Epithelial cell of proximal tubule (primary cell): ENCODE data around the gene NPM1. TPM values are rescaled to one million over a fixed set of nuclear protein-coding genes. Genes with fewer than 3 reads are reported as not detected.
"Not testable (repeated sequence)": the region's sequence is repeated elsewhere in the genome, so short reads cannot be mapped to it uniquely, and the experiment has no call there.

Experiments used
- DNase-seq: peaks from one replicate; pipeline ENCODE4 v3.0.0-alpha.2; 2011; ENCODE audit warnings: low read depth
- H3K4me3 ChIP-seq: 2 replicates; pipeline ENCODE4 v1.5.1; 2011; ENCODE audit warnings: low read depth, mild to moderate bottlenecking, low read length
- total RNA-seq: library from RNA; depleted of rRNA; stranded (reverse); fragments of >200 nt; gene quantifications from 2 replicates; pipeline ENCODE4 v1.2.3, GENCODE V29; 2015
- TF ChIP-seq, protein P1 (sequence below): conservative IDR thresholded peaks from 2 replicates; pipeline ENCODE4 v1.5.1; 2012; ENCODE audit warnings: low read depth, mild to moderate bottlenecking, low read length

NPM1 gene
- total RNA-seq, 1 donor from 2014 or later, result 1,693 TPM

DNA sequence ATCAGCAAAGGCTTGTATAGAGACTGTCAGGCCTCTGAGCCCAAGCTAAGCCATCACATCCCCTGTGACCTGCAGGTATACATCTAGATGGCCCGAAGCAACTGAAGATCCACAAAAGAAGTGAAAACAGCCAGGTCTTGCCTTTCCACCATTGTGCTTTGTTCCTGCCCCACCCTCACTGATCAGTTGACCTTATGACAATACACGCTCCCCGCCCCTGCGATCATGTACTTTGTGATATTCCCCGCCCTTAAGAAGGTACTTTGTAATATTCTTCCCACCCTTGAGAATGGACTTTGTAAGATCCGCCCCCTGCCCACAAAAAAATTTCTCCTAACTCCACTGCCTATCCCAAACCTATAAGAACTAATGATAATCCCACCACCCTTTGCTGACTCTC is 18.6 kb upstream of the NPM1 start:
- no peak for DNase-seq
- TF ChIP-seq, protein P1, sequence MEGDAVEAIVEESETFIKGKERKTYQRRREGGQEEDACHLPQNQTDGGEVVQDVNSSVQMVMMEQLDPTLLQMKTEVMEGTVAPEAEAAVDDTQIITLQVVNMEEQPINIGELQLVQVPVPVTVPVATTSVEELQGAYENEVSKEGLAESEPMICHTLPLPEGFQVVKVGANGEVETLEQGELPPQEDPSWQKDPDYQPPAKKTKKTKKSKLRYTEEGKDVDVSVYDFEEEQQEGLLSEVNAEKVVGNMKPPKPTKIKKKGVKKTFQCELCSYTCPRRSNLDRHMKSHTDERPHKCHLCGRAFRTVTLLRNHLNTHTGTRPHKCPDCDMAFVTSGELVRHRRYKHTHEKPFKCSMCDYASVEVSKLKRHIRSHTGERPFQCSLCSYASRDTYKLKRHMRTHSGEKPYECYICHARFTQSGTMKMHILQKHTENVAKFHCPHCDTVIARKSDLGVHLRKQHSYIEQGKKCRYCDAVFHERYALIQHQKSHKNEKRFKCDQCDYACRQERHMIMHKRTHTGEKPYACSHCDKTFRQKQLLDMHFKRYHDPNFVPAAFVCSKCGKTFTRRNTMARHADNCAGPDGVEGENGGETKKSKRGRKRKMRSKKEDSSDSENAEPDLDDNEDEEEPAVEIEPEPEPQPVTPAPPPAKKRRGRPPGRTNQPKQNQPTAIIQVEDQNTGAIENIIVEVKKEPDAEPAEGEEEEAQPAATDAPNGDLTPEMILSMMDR, result no peak

DNA sequence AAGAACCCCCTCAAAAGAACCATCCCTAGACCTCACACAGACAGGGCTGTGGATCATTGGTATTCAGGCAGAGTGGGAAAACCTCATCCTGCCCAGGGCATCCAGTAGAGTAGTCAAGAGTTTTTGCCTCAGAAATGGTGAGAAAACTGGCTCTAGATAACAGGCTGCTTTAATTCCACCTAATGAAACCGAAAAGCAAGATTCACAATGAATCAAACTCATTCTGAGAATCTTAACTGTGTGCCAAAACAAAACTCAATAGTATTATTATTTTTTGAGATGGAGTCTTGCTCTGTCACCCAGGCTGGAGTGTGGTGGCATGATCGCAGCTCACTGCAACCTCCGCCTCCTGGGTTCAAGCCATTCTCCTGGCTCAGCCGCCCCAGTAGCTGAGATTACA is 17.8 kb upstream of the NPM1 start:
- TF ChIP-seq, protein P1, result no peak
- no peak overlapping the region for H3K4me3 ChIP-seq
- no peak for DNase-seq

More for the DNA sequence above, 18.6 kb upstream of the NPM1 start:
- H3K4me3 ChIP-seq, result no peak overlapping the region

DNA sequence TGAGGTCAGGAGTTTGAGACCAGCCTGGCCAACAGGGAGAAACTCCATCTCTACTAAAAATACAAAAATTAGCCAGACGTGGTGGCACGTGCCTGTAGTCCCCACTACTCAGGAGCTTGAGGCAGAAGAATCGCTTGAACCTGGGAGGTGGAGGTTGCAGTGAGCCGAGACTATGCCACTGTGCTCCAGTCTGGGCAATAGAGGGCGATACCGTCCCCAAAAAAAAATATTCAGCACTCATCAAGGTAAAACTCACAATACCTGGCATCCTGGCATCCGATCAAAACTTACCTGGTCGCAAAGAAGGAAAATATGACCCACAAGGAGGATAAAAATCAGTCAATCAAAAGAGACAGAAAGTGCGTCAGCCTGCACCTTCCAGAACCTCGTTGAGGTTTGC is 16.8 kb upstream of the NPM1 start:
- not testable (repeated sequence) for DNase-seq, H3K4me3 ChIP-seq
- TF ChIP-seq, protein P1, result peak; percentile 34

DNA sequence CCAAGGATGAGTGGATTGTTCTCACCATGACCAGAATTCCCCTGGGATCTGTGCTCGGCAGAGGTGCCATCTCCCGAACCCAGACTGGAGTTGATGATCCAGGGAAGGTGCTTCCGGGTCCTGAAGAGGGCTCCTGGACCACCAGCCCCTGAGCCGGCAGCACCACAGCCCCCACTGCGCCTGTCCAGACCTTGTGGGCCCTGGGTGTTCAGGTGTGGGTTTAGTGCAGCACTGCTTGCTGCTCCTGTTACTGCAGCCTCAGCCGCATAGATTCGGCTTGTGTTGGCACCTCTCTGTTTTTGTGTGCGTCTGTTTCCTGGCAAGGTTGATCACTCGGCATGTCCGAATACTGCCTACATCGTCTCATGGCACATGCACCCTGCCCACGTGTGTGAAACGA is 16.3 kb upstream of the NPM1 start:
- H3K4me3 ChIP-seq, result no peak overlapping the region
- TF ChIP-seq, protein P1, result no peak
- no peak for DNase-seq

DNA sequence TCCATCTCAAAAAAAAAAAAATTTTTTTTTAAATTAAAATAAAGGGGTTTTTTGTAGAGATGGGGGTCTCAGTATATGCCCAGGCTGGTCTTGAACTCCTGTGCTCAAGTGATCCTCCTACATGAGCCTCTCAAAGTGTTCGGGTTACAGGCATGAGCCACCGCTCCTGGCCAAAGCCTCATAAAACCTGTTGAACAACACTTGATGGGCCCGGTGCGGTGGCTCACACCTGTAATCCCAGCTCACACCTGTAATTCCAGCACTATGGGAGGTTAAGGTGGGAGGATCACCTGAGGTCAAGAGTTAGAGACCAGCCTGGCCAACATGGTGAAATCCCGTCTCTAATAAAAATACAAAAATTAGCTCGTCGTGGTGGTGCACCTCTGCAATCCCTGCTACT is 7.7 kb upstream of the NPM1 start:
- DNase-seq, result no peak
- TF ChIP-seq, protein P1, result no peak
- no peak overlapping the region for H3K4me3 ChIP-seq

DNA sequence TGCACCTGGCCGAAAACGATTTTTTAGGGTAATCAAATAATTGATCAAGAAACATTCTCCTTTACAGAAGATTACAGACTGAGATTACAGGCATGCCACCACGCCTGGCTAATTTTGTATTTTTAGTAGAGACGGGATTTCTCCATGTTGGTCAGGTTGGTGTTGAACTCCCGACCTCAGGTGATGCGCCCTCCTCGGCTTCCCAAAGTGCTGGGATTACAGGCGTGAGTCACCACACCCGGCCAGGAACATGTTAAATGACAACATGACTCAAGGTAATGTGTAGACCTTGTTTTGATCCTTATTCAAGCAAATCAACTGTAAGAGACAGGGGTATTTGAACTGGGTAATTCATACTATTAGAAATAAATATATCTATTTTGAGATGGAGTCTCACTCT is 3.2 kb upstream of the NPM1 start:
- H3K4me3 ChIP-seq, DNase-seq: not testable (repeated sequence)

DNA sequence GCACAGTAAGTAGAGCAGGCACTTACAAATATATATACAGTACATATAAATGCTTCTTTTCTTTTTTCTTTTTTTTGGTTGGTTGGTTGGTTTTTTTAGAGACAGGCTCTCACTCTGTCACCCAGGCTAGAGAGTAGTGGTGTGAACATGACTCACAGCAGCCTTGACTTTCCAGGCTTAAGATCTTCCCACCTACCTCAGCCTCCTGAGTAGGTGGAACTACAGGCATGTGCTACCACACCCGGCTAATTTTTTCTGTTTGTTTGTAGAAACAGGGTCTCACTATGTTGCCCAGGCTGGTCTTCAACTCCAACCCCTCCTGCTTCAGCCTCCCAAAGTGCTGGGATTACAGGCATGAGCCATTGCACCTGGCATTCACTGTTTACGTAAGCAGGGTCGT is 2.6 kb upstream of the NPM1 start:
- peak; percentile 36 for DNase-seq
- H3K4me3 ChIP-seq, result not testable (repeated sequence)

DNA sequence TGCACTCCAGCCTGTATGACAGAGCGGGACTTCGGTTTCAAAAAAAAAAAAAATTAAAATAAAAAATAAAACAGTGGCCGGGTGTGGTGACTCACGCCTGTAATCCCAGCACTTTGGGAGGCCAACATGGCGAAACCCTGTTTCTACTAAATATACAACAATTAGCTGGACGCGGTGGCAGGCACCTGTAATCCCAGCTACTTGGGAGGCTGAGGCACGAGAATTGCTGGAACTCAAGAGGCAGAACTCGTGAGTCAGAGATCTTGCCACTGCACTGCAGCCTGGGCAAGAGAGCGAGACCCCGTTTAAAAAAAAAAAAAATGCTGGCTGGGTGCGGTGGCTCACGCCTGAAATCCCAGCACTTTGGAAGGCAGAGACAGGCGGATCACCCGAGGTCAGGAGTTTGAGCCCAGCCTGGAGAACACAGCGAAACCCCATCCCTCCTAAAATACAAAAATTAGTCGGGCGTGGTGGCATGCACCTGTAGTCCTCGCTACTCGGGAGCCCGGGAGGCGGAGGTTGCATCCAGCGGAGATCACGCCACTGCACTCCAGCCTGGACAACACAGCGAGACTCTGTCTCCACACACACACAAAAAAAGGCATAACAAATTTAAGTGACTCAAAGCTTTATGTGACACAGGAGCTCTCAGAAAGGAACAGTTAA is 1.5 kb upstream of the NPM1 start:
- no peak overlapping the region for H3K4me3 ChIP-seq
- TF ChIP-seq, protein P1, result no peak
- no peak for DNase-seq
